Immature natural killer cell (primary cell): Measurements from ENCODE around the gene ITPRIPL2. TPM values are rescaled to one million over a fixed set of nuclear protein-coding genes. Genes with fewer than 3 reads are reported as not detected.

Experiments
- DNase-seq, 3 donors: peaks; one replicate each; pipeline ENCODE4 v3.0.0; 2022; ENCODE audit warnings: mixed read lengths in 1 of 3
- H3K27ac Mint-ChIP-seq, 6 donors: one replicate each; pipeline ENCODE4 v1.8.0; 2020; ENCODE audit warnings: mixed read lengths in 6 of 6, mild to moderate bottlenecking in 5 of 6, inconsistent platforms in 4 of 6, moderate library complexity in 3 of 6
- H3K27me3 Mint-ChIP-seq, 3 donors: one replicate each; pipeline ENCODE4 v1.8.0; 2020 to 2021; ENCODE audit warnings: low read depth in 3 of 3, mild to moderate bottlenecking in 3 of 3, mixed read lengths in 3 of 3, moderate library complexity in 3 of 3, inconsistent platforms in 1 of 3
- H3K36me3 Mint-ChIP-seq, 3 donors: one replicate each; pipeline ENCODE4 v1.8.0; 2020; ENCODE audit warnings: mixed read lengths in 3 of 3, inconsistent platforms in 2 of 3, mild to moderate bottlenecking in 2 of 3
- H3K4me1 Mint-ChIP-seq, 2 donors: one replicate each; pipeline ENCODE4 v1.8.0; 2020; ENCODE audit warnings: inconsistent platforms in 2 of 2, mild to moderate bottlenecking in 2 of 2, mixed read lengths in 2 of 2, moderate library complexity in 1 of 2
- H3K4me3 Mint-ChIP-seq, 5 donors: one replicate each; pipeline ENCODE4 v1.8.0; 2020; ENCODE audit warnings: mild to moderate bottlenecking in 5 of 5, mixed read lengths in 5 of 5, inconsistent platforms in 3 of 5, moderate library complexity in 3 of 5
- H3K9me3 Mint-ChIP-seq, 6 donors: one replicate each; pipeline ENCODE4 v1.8.0; 2020; ENCODE audit warnings: mild to moderate bottlenecking in 6 of 6, mixed read lengths in 6 of 6, inconsistent platforms in 4 of 6, moderate library complexity in 3 of 6
- polyA plus RNA-seq, 3 donors: library from polyadenylated mRNA; unstranded; fragments of 300-500 nt; fragmentation: Illumina TruSeq; gene quantifications; one replicate each; pipeline ENCODE4 v1.2.3, GENCODE V29; 2021

Gene ITPRIPL2
- polyA plus RNA-seq, 3 donors from 2014 or later = 0.59 to 0.90 TPM; not detected in 1

DNA sequence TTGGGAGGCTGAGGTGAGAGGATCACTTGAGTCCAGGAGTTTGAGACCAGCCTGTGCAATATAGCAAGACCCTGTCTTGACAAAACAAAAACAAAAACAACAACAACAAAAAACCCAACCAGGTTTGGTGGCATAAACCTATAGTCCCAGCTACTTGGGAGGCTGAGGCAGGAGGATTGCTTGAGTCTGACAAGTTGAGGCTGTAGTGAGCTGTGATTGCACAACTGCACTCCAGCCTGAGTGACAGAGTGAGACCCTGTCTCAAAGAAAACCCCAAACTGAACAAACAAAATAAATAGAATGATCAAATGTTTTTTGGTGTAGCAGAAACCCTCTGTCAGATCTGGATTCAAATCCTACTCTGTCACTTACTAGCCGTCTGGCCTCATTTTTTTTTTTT, 38.3 kb downstream of the ITPRIPL2 start:
- H3K9me3 Mint-ChIP-seq = no peaks in the 10 kb centered on the region
- H3K4me3 Mint-ChIP-seq = no peak overlapping the region
- no peaks in the 10 kb centered on the region for H3K4me1 Mint-ChIP-seq
- peaks cover 0 to 3% (median 2%) of the 10 kb centered on the region in 3 donors for H3K27me3 Mint-ChIP-seq
- no peaks in the 10 kb centered on the region for H3K36me3 Mint-ChIP-seq
- H3K27ac Mint-ChIP-seq = no peak overlapping the region
- DNase-seq = no peak

DNA sequence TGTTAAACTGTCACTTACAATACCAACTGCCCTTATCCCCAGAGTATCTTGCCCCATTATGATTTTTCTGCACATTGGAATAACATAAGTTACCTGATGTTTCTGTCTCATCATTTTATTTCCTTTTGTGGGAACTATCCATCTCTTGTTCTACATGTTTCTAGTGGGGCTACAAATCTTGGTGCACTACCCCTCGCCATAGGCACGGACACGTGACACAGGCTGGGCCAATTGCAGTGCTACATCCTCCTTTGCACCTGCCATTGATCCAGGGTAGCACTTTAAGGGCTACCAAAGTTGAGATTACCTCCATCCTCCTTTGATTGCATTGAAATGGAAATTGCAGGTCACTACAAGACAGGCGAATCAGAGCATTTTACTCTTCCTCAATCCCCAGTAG, 40.1 kb downstream of the ITPRIPL2 start:
- no peak for DNase-seq
- Mint-ChIP-seq H3K27ac (no peak overlapping the region), H3K4me3 (no peak overlapping the region), H3K4me1 (no peaks in the 10 kb centered on the region), H3K27me3 (peaks cover 0 to 2% (median 1%) of the 10 kb centered on the region in 3 donors), H3K9me3 (no peaks in the 10 kb centered on the region), H3K36me3 (no peaks in the 10 kb centered on the region)

GRCh38 chr16:19162085-19162484, 48.3 kb downstream of the ITPRIPL2 start:
- DNase-seq = no peak
- Mint-ChIP-seq H3K4me1 (no peaks in the 10 kb centered on the region), H3K27me3 (peaks cover under 1 to 10% (median 4%) of the 10 kb centered on the region in 3 donors), H3K36me3 (no peaks in the 10 kb centered on the region), H3K4me3 (no peak overlapping the region), H3K27ac (no peak overlapping the region), H3K9me3 (peaks cover 0 to 5% (median 0%) of the 10 kb centered on the region in 6 donors)

DNA sequence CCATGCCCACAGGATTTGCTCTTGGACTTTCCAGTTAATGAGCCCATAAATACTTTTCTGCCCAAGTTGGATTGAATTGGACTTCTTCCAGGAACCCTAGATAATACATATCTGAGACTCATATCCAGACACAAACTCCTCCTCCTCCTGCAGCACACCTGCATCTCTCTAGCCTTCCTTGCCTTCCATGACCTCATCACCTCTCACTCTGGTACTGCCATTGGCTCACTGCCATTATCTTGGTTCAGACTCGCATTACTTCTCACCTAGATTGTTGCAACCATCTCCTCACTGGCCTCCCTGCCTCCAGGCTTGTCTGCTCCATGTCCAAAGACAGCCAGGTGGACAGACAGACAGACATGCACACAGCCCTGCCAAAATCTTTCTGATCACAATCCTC, 49.5 kb downstream of the ITPRIPL2 start:
- H3K27me3 Mint-ChIP-seq = peaks cover 2 to 10% (median 4%) of the 10 kb centered on the region in 3 donors
- no peak overlapping the region for H3K27ac Mint-ChIP-seq
- H3K36me3 Mint-ChIP-seq = no peaks in the 10 kb centered on the region
- H3K9me3 Mint-ChIP-seq = peaks cover 0 to 5% (median 0%) of the 10 kb centered on the region in 6 donors
- H3K4me3 Mint-ChIP-seq = no peak overlapping the region
- no peak for DNase-seq
- no peaks in the 10 kb centered on the region for H3K4me1 Mint-ChIP-seq

- Mint-ChIP-seq H3K4me3 (no peak overlapping the region), H3K36me3 (no peaks in the 10 kb centered on the region), H3K9me3 (peaks cover 0 to 5% (median 0%) of the 10 kb centered on the region in 6 donors), H3K27me3 (peaks cover 3 to 10% (median 4%) of the 10 kb centered on the region in 3 donors), H3K27ac (no peak overlapping the region), H3K4me1 (no peaks in the 10 kb centered on the region)
- DNase-seq = no peak
Measured at GRCh38 chr16:19164285-19164684, 50.5 kb downstream of the ITPRIPL2 start.

- H3K27me3 Mint-ChIP-seq = peaks cover 6 to 16% (median 8%) of the 10 kb centered on the region in 3 donors
- peaks cover 0 to 5% (median 0%) of the 10 kb centered on the region in 6 donors for H3K9me3 Mint-ChIP-seq
- no peaks in the 10 kb centered on the region for H3K4me1 Mint-ChIP-seq
- no peak for DNase-seq
- no peak overlapping the region for H3K27ac Mint-ChIP-seq
- no peaks in the 10 kb centered on the region for H3K36me3 Mint-ChIP-seq
- H3K4me3 Mint-ChIP-seq = no peak overlapping the region
Measured at GRCh38 chr16:19165101-19165500, 51.3 kb downstream of the ITPRIPL2 start.

GRCh38 chr16:19166500-19166899, 52.7 kb downstream of the ITPRIPL2 start:
- H3K4me1 Mint-ChIP-seq = no peaks in the 10 kb centered on the region
- DNase-seq = no peak
- peaks cover 0 to 5% (median 0%) of the 10 kb centered on the region in 6 donors for H3K9me3 Mint-ChIP-seq
- H3K27me3 Mint-ChIP-seq = peaks cover 6 to 19% (median 8%) of the 10 kb centered on the region in 3 donors
- no peak overlapping the region for H3K27ac Mint-ChIP-seq
- no peaks in the 10 kb centered on the region for H3K36me3 Mint-ChIP-seq
- H3K4me3 Mint-ChIP-seq = no peak overlapping the region

DNA sequence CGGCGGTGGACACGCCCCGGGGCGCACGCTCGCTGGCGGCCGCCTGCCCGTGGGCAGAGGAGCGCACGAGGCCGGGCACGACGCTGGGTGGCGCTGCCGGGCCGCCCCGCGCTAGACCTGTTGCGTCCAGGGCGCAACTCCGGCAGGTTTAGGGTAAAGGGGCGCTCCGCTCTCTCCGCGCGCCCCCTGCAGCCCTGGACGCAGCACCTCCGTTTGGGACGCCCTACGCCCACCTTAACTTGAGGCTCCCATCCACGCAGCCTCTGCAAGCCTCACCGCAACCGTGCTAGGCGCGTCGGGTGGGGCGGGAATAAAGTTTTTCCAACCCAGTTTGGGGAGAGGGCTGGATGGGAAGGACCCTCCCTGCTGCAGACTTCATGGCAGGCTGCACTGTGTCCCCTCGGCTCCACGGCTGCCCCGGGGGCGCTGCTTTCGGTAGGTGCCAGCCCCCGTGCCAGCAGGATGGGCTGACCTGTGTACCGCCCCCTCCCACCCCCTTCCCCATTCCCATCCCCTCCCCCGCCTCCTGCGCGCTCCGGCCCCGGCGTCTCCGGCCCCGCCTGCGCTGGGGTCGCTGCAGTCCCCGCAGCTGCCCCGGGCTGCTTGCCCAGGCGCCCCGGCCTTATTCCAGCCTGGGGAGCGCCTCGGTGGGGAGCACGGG, 54.1 kb downstream of the ITPRIPL2 start, which contains the start of gene SYT17:
SYT17 (plus strand) TSS at position 531 of the 661 bp plus-strand sequence. CDS start 407 bp downstream, outside the sequence.
- H3K9me3 Mint-ChIP-seq = peaks cover 0 to 3% (median 0%) of the 10 kb centered on the region in 6 donors
- H3K36me3 Mint-ChIP-seq = no peaks in the 10 kb centered on the region
- H3K27me3 Mint-ChIP-seq = peaks cover 7 to 19% (median 8%) of the 10 kb centered on the region in 3 donors
- no peak for DNase-seq
- no peak within 1 kb of the TSS for H3K27ac Mint-ChIP-seq
- H3K4me1 Mint-ChIP-seq = no peaks in the 10 kb centered on the region
- H3K4me3 Mint-ChIP-seq = no peak within 1 kb of the TSS

- Mint-ChIP-seq H3K9me3 (peaks cover 0 to 2% (median 0%) of the 10 kb centered on the region in 6 donors), H3K4me1 (no peaks in the 10 kb centered on the region), H3K27me3 (peaks cover 7 to 13% (median 8%) of the 10 kb centered on the region in 3 donors), H3K36me3 (no peaks in the 10 kb centered on the region), H3K4me3 (no peak overlapping the region), H3K27ac (no peak overlapping the region)
- DNase-seq = no peak
Measured at GRCh38 chr16:19168371-19169081, 54.8 kb downstream of the ITPRIPL2 start.

GRCh38 chr16:19169082-19169639, 55.4 kb downstream of the ITPRIPL2 start:
- H3K36me3 Mint-ChIP-seq = no peaks in the 10 kb centered on the region

DNA sequence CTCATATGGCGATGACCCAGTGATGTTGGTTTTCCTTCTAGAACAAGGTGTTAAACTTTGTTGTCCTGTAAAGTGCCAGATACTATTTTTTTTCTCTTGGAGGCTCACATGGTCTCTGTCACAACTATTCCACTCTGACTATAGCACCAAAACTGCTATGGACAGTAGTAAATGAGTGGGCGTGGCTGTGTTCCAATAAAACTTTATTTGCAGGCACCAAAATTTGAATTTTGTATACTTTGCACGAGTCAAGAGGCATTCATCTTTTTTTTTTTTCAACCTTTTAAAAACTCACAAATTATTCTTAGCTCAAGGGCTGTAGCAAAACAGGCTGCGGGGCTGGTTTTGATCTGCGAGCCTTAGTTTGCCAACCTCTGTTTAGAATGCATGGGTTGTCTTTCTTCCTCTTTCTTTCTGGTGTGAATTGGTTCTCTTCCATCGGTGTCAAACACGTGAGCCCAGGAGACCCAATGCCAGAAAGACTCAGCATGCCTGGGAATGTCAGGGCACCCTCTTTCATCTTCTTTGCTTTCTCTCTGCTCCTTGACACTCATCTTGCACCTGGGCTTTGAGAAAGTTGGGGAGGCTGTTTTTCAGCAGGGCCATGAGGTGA, 56.4 kb downstream of the ITPRIPL2 start:
- Mint-ChIP-seq H3K4me1 (no peaks in the 10 kb centered on the region), H3K9me3 (peaks cover 0 to 2% (median 0%) of the 10 kb centered on the region in 6 donors), H3K36me3 (no peaks in the 10 kb centered on the region), H3K27me3 (peaks cover 8 to 12% (median 10%) of the 10 kb centered on the region in 3 donors), H3K4me3 (no peak overlapping the region), H3K27ac (no peak overlapping the region)
- DNase-seq = no peak

More at GRCh38 chr16:19169082-19169639, 55.4 kb downstream of the ITPRIPL2 start:
- peaks cover 8 to 13% (median 8%) of the 10 kb centered on the region in 3 donors for H3K27me3 Mint-ChIP-seq
- H3K9me3 Mint-ChIP-seq = peaks cover 0 to 2% (median 0%) of the 10 kb centered on the region in 6 donors
- no peaks in the 10 kb centered on the region for H3K4me1 Mint-ChIP-seq
- DNase-seq = no peak
- H3K4me3 Mint-ChIP-seq = no peak overlapping the region
- no peak overlapping the region for H3K27ac Mint-ChIP-seq
